MM.1S (cell line): ENCODE results near the gene CTCFL.

Experiments used
- DNase-seq: peaks from one replicate; pipeline ENCODE4 v3.0.0-alpha.2; 2015
- H2AFZ ChIP-seq: fragments of 300-600 bp; sonication (generic); 2 replicates; pipeline ENCODE4 v1.6.0; 2016; ENCODE audit warnings: antibody characterized with exemption, low read length
- H3F3A ChIP-seq: fragments of 300-600 bp; sonication (generic); 2 replicates; pipeline ENCODE4 v1.6.1; 2016; ENCODE audit warnings: mild to moderate bottlenecking, antibody characterized with exemption, low read length, moderate library complexity, mixed read lengths; ENCODE audit not compliant: insufficient read depth
- H3K27ac ChIP-seq: fragments of 300-600 bp; sonication (generic); 2 replicates; pipeline ENCODE4 v1.5.1; 2016; ENCODE audit warnings: mild to moderate bottlenecking, low read length
- H3K27me3 ChIP-seq: fragments of 300-600 bp; sonication (generic); replicated peaks from 2 replicates; pipeline ENCODE4 v1.6.0; 2016; ENCODE audit warnings: low read length; ENCODE audit not compliant: insufficient read depth
- H3K36me3 ChIP-seq: fragments of 300-600 bp; sonication (generic); replicated peaks from 2 replicates; pipeline ENCODE4 v1.6.1; 2016; ENCODE audit warnings: mild to moderate bottlenecking, low read length, mixed read lengths; ENCODE audit not compliant: insufficient read depth
- H3K4me1 ChIP-seq: fragments of 300-600 bp; sonication (generic); 2 replicates; pipeline ENCODE4 v1.6.1; 2016; ENCODE audit warnings: low read length, mixed read lengths
- H3K4me2 ChIP-seq: fragments of 300-600 bp; sonication (generic); 2 replicates; pipeline ENCODE4 v1.6.0; 2016; ENCODE audit warnings: low read depth, low read length
- H3K4me3 ChIP-seq: fragments of 300-600 bp; sonication (generic); 2 replicates; pipeline ENCODE4 v1.5.1; 2016; ENCODE audit warnings: low read length, mixed read lengths
- H3K79me2 ChIP-seq: fragments of 300-600 bp; sonication (generic); 2 replicates; pipeline ENCODE4 v1.6.1; 2016; ENCODE audit warnings: mixed run types, low read length, mixed read lengths
- H3K9ac ChIP-seq: fragments of 300-600 bp; sonication (generic); 2 replicates; pipeline ENCODE4 v1.6.1; 2016; ENCODE audit warnings: low read length, mixed read lengths
- H3K9me2 ChIP-seq: fragments of 300-600 bp; sonication (generic); replicated peaks from 2 replicates; pipeline ENCODE4 v1.6.1; 2016; ENCODE audit warnings: mild to moderate bottlenecking, low read length, mixed read lengths; ENCODE audit not compliant: insufficient read depth
- H3K9me3 ChIP-seq: fragments of 300-600 bp; sonication (generic); replicated peaks from 2 replicates; pipeline ENCODE4 v1.6.1; 2016; ENCODE audit warnings: mild to moderate bottlenecking, low read length, mixed read lengths; ENCODE audit not compliant: insufficient read depth
- H4K20me1 ChIP-seq: fragments of 300-600 bp; sonication (generic); 2 replicates; pipeline ENCODE4 v1.6.1; 2016; ENCODE audit warnings: mild to moderate bottlenecking, low read length, moderate library complexity, mixed read lengths; ENCODE audit not compliant: insufficient read depth
- CTCF ChIP-seq: fragments of 300-600 bp; sonication (generic); IDR thresholded peaks from 2 replicates; pipeline ENCODE4 v1.5.1; 2016; ENCODE audit warnings: antibody characterized with exemption, low read length, mixed read lengths
- EZH2 ChIP-seq: fragments of 300-600 bp; sonication (generic); optimal IDR thresholded peaks from 2 replicates; pipeline ENCODE3; 2017; ENCODE audit warnings: low read depth, mild to moderate bottlenecking, antibody characterized with exemption, low read length, mixed read lengths
- EZH2phosphoT487 ChIP-seq: fragments of 300-600 bp; sonication (generic); IDR thresholded peaks from 2 replicates; pipeline ENCODE4 v1.6.1; 2018; ENCODE audit warnings: antibody characterized with exemption, low read length

Gene CTCFL

GRCh38 chr20:57571782-57572416, 47.0 kb upstream of the CTCFL start:
- H3K27ac ChIP-seq, result no peak overlapping the region
- H3F3A ChIP-seq, result no peaks in the 10 kb centered on the region
- no peak for TF ChIP-seq CTCF
- TF ChIP-seq EZH2phosphoT487, result no peak
- TF ChIP-seq EZH2, result no peak
- no peaks in the 10 kb centered on the region for H3K36me3 ChIP-seq
- H4K20me1 ChIP-seq, result no peaks in the 10 kb centered on the region
- H3K79me2 ChIP-seq, result no peaks in the 10 kb centered on the region
- H3K4me3 ChIP-seq, result no peak overlapping the region
- no peak overlapping the region for H3K9ac ChIP-seq
- no peak overlapping the region for H2AFZ ChIP-seq
- no peaks in the 10 kb centered on the region for H3K9me3 ChIP-seq
- peaks cover 98% of the 10 kb centered on the region for H3K27me3 ChIP-seq
- no peak for DNase-seq
- no peaks in the 10 kb centered on the region for H3K4me1 ChIP-seq
- H3K4me2 ChIP-seq, result no peak overlapping the region
- H3K9me2 ChIP-seq, result no peaks in the 10 kb centered on the region

GRCh38 chr20:57570920-57571319, 46.0 kb upstream of the CTCFL start:
- Histone ChIP-seq H3F3A (no peaks in the 10 kb centered on the region), H3K27ac (no peak overlapping the region), H3K36me3 (no peaks in the 10 kb centered on the region), H3K9me3 (no peaks in the 10 kb centered on the region), H3K4me3 (no peak overlapping the region), H2AFZ (no peak overlapping the region), H3K4me2 (no peak overlapping the region), H3K79me2 (no peaks in the 10 kb centered on the region), H3K27me3 (peaks cover 98% of the 10 kb centered on the region), H3K4me1 (no peaks in the 10 kb centered on the region), H3K9me2 (no peaks in the 10 kb centered on the region), H3K9ac (no peak overlapping the region), H4K20me1 (no peaks in the 10 kb centered on the region)
- TF ChIP-seq CTCF, result no peak
- TF ChIP-seq EZH2phosphoT487, result no peak
- TF ChIP-seq EZH2, result no peak
- no peak for DNase-seq

- no peak overlapping the region for H3K4me3 ChIP-seq
- no peak for DNase-seq
- no peaks in the 10 kb centered on the region for H3K4me1 ChIP-seq
- no peak overlapping the region for H3K9ac ChIP-seq
- H3K9me3 ChIP-seq, result no peaks in the 10 kb centered on the region
- TF ChIP-seq CTCF (no peak), EZH2 (no peak), EZH2phosphoT487 (no peak)
- no peak overlapping the region for H3K4me2 ChIP-seq
- no peaks in the 10 kb centered on the region for H3K9me2 ChIP-seq
- H3K27me3 ChIP-seq, result peaks cover 98% of the 10 kb centered on the region
- H4K20me1 ChIP-seq, result no peaks in the 10 kb centered on the region
- no peak overlapping the region for H2AFZ ChIP-seq
- no peaks in the 10 kb centered on the region for H3K79me2 ChIP-seq
- H3K27ac ChIP-seq, result no peak overlapping the region
- no peaks in the 10 kb centered on the region for H3F3A ChIP-seq
- no peaks in the 10 kb centered on the region for H3K36me3 ChIP-seq
Observed at GRCh38 chr20:57570145-57570850, 45.4 kb upstream of the CTCFL start.
